ENCODE results near the gene BCAP31.
"Not testable (repeated sequence)": the region's sequence is repeated elsewhere in the genome, so short reads cannot be mapped to it uniquely, and the experiment has no call there.

The BCAP31 gene

GRCh38 chrX:153694687-153695270 lies 29.4 kb downstream of the BCAP31 start:
- DNase-seq (ENCODE audit: low spot score), result no peak

GRCh38 chrX:153694256-153694655 lies 29.9 kb downstream of the BCAP31 start:
- not testable (repeated sequence) for DNase-seq (ENCODE audit: low spot score)

- no peak for DNase-seq (ENCODE audit: low spot score)
Measured at GRCh38 chrX:153693216-153694086, 30.7 kb downstream of the BCAP31 start.

DNA sequence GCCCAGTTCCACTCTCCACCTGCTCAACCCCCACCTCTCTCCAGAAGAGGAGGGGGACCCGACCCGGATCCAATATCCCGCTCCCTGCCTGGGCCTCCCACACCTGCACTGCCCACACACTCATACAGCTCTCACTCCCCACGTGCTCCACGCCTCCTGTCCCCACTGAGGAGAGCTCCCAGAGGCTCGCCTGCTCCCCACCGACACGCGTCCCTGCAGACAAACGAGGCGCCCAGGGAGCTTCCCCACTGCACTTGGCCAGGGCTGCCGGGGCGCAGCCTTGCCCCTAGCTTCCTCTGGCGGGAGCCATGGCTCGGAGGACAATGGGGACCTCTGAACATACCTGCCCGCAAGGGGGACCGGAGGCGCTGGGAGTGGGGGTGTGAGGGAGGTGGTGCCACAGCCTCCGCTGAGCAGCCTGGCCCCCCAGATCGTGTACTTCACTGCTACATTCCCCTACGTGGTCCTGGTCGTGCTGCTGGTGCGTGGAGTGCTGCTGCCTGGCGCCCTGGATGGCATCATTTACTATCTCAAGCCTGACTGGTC lies 31.5 kb downstream of the BCAP31 start:
- DNase-seq (ENCODE audit: low spot score), result no peak

- no peak for DNase-seq (ENCODE audit: low spot score)
Measured at GRCh38 chrX:153692003-153692402, 32.2 kb downstream of the BCAP31 start.

- not testable (repeated sequence) for DNase-seq (ENCODE audit: low spot score)
Measured at GRCh38 chrX:153691032-153691827, 33.0 kb downstream of the BCAP31 start.

- DNase-seq (ENCODE audit: low spot score), result no peak
Measured at GRCh38 chrX:153690466-153690865, 33.7 kb downstream of the BCAP31 start.

- no peak for DNase-seq (ENCODE audit: low spot score)
Measured at GRCh38 chrX:153689654-153690465, 34.3 kb downstream of the BCAP31 start.

DNA sequence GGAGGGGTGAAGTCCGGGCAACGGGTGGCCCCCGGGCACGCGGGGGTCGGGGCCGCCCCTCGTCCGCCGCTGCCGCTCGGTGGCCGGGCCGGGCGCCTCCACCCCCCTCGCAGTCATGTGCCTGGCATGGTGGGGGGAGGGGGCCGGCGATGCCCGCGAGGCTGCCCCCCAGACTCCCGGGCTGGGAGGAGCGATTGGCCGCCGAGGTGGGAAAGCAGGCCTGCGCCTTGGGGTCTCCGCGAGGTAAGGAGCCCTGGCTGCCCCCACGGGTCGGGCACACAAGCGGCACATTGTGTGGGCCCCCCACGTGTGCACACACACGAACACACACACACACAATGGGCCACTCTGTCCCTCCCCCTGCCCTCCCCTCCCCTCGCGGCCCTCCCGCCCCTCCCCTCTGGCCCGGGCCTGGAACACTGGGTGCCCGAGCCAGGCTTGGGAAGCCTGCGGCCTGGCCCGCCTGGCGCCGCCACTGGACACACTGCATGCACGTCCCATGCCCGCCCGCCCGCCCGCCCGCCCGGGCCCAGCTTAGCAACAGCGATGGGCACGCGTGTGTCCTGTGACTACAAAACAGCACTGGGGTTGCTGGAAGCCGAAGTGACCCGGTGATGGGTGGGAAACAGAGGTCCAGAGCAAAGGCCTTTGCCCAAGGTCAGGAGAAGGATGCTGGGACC lies 35.1 kb downstream of the BCAP31 start:
- DNase-seq (ENCODE audit: low spot score), result no peak

- no peak for DNase-seq (ENCODE audit: low spot score)
Measured at GRCh38 chrX:153688506-153688905, 35.7 kb downstream of the BCAP31 start.

DNA sequence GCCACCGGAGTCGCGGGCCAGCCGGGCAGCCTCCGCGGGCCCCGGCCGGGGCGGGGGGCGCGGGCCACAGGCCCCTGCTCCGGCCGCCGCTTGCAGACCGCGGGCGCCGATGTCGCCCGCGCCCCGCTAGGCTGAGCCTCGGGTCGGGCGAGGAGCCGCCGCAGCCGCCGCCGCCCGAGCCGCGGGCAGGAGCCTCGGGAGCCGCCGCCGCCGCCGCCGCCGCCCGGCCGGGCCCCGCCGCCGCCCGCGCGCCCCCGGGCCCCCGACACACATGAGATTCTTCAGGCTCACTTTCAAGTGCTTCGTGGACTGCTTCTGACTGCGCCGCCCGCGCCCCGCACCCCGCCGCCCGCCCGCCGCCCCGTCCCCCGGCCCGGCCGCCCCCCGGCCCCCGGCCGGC lies 36.1 kb downstream of the BCAP31 start:
- no peak for DNase-seq (ENCODE audit: low spot score)

- DNase-seq (ENCODE audit: low spot score), result peak; percentile 69
Measured at GRCh38 chrX:153687121-153688039, 36.8 kb downstream of the BCAP31 start, which contains the start of gene SLC6A8. Gene SLC6A8, plus strand, starts transcription at chrX:153687926. Its CDS starts 649 bp downstream, at chrX:153688575.

DNA sequence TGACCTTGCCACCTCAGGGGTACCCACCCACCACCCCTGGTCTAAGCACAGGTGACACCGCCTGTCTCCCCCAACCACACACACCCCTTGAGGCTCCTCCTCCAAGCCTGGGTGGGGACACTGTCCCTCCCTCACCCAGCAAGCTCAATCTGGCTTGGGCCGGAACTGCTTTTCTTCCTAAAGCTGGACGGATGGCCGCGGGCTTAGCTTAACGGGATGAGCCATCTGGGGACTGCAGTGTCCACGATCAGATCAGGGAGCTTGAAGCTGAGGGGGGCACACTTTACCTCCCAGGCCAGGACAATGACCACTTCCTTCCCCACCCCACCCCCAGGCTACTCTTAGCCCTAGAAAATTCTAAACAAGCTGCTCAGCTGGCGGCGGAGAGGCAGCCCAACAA lies 37.5 kb downstream of the BCAP31 start:
- DNase-seq (ENCODE audit: low spot score), result no peak

GRCh38 chrX:153685751-153686696 lies 38.2 kb downstream of the BCAP31 start:
- no peak for DNase-seq (ENCODE audit: low spot score)

GRCh38 chrX:153685156-153685536 lies 39.0 kb downstream of the BCAP31 start:
- no peak for DNase-seq (ENCODE audit: low spot score)

DNA sequence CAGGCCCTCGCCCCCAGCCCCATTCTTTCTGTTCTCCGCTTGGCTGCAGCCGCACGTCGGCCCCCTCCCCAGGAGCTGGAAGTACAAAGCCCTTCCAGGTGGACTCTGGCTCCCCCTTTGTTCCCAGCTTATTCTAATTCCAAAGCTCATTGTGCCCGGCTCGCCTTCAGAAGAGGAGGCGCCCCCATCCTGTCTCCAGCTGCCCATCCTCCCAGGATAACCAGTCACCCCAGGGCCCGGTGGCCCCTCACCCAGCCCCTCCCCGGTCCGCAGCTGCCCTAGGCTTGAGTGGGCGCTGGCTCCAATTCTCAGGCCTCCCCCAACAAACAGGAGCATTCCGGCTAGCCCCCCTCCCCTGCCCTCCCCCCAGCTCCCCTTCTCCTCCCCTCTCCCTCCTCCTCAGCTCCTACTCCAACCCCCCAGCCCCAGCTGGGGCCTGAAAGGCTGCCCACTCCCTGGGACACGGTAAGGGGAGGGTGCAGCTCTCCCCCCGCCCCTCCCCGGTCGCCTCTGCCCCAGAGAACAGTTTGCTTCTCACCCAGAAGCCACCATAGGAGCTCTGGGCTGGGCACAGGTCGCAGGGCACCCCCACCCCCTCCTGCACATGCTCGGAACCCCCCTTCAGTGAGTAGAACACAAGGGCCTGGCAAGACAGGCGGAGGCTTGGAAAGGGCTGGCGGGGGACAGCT lies 39.6 kb downstream of the BCAP31 start:
- no peak for DNase-seq (ENCODE audit: low spot score)

DNA sequence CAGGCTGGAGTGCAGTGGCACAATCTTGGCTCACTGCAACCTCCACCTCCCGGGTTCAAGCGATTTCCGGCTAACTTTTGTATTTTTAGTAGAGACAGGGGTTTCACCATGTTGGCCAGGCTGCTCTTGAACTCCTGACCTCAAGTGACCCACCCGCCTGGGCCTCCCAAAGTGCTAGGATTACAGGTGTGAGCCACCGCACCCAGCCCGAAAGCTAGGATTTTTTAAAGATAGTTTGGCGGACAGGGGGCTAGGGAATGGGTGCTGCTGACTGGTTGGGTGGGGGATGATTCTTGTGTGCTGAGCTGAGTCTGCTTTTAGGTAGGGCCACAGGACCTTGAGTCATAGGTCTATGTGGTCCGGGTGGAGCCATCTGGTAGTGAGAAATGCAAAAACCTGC lies 40.7 kb downstream of the BCAP31 start:
- not testable (repeated sequence) for DNase-seq (ENCODE audit: low spot score)

DNA sequence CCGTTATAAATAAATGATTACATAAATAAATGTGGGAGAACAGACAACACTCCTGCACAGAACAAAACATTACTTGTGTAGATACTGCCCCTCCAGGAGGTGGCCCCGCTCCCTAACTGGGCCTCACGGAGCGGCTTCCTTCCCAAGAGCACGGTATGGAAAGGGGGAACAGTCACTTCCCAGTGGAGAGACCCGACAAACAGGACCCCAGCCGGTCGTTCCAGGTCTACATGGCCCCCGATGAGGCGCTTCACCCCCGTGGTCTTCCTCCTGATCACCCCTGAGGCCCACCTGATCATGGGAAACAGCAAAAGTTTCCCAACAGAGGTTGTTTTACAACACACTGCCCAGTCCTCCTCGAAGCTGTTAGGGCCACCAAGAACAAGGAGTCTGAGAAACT lies 43.0 kb downstream of the BCAP31 start:
- no peak for DNase-seq (ENCODE audit: low spot score)
